ENCODE results near the gene BPIFB1. TPM values are rescaled to one million over a fixed set of nuclear protein-coding genes. Genes with fewer than 3 reads are reported as not detected.
A peak's percentile ranks its signal among the peaks of the same experiment; 100 is the strongest.

BPIFB1 gene
- total and polyA plus RNA-seq, 9 of the 15 experiments (the other 6 are each of a cell fraction or from before 2014, with no cell fraction given) = not detected

GRCh38 chr20:33338467-33339258 is 55.6 kb downstream of the BPIFB1 start (continued):
- TF ChIP-seq ZSCAN32 (CRISPR knock-in tag; IDR thresholded peaks at IDR 0.05) (peak; percentile 73; the same call in 1 of the 2 replicates), ZNF121 (CRISPR knock-in tag; conservative IDR thresholded peaks at IDR 0.05) (peak; percentile 98), SETDB1 (IDR thresholded peaks at IDR 0.05; ENCODE audit: low read length) (no peak), E2F1 (CRISPR knock-in tag; IDR thresholded peaks at IDR 0.05) (0 out of 2 replicates have a peak, but pooled peaks have one; percentile 37), MYNN (IDR thresholded peaks at IDR 0.05) (no peak), MYNN (CRISPR knock-in tag; IDR thresholded peaks at IDR 0.05) (no peak), EP400 (IDR thresholded peaks at IDR 0.05) (no peak), ZNF277 (CRISPR knock-in tag; IDR thresholded peaks at IDR 0.05; ENCODE audit: borderline replicate concordance) (no peak), NR4A1 (CRISPR knock-in tag; IDR thresholded peaks at IDR 0.05) (no peak), NR4A1 (tag; IDR thresholded peaks at IDR 0.05) (no peak), BCOR (IDR thresholded peaks at IDR 0.05) (0 out of 2 replicates have a peak, but pooled peaks have one; percentile 35), ZNF280B (CRISPR knock-in tag; IDR thresholded peaks at IDR 0.05) (no peak), RAD51 (IDR thresholded peaks at IDR 0.05; ENCODE audit: borderline replicate concordance, low read depth) (no peak), BRD4 (IDR thresholded peaks at IDR 0.05) (no peak), BDP1 (IDR thresholded peaks at IDR 0.05; ENCODE audit: insufficient read depth, insufficient read length) (no peak), FOXA3 (CRISPR knock-in tag; conservative IDR thresholded peaks at IDR 0.05 in 1 of 2, IDR thresholded peaks at IDR 0.05 in 1 of 2) (no peak), MXI1 (IDR thresholded peaks at IDR 0.05; ENCODE audit: low read depth, low read length) (no peak), RBM25 (IDR thresholded peaks at IDR 0.05; ENCODE audit: low read depth, low read length, severe bottlenecking) (peak; percentile 53)

All from K562 (cell line).